ENCODE data around the gene MSN. TPM values are rescaled to one million over a fixed set of nuclear protein-coding genes. Genes with fewer than 3 reads are reported as not detected.

Gene MSN
- total RNA-seq, 1 experiment from 2014 or later: 91.2 TPM

DNA sequence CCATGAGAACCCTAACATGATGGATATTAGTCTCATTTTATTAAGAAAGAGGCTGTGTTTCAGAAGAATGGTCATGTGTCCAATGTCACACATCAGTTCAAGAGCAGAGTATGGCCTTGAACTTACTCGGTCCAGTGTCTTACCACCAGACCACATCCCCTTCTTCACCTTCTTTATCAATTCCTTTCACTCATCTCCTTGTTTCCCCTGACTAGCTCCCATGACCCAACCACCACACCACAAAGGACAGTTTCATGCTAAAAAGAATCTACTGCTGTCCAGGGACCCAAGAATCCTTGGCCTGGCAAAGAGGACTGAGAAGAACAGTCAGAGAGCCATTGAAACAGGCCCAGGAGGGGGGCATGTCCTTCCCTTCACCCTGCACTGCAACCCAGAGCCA, 33.6 kb upstream of the MSN start:
- DNase-seq (ENCODE audit: low spot score) (no peak), ATAC-seq (no peak)
- no peak for TF ChIP-seq PRDM15 (CRISPR knock-in tag; IDR thresholded peaks at IDR 0.05)
- no peak for TF ChIP-seq ZNF232 (CRISPR knock-in tag; IDR thresholded peaks at IDR 0.05)
- ChIA-PET POLR2A (no interaction called here), CTCF (no interaction called here)
- Mint-ChIP-seq H3K27ac (no peak overlapping the region), H3K4me3 (no peak overlapping the region), H3K36me3 (no peaks in the 10 kb centered on the region), H3K4me1 (no peaks in the 10 kb centered on the region), H3K27me3 (ENCODE audit: low read depth) (no peaks in the 10 kb centered on the region), H3K9me3 (0 out of 2 replicates have a peak, but pooled peaks cover 7% of the 10 kb centered on the region)

- Mint-ChIP-seq H3K27me3 (ENCODE audit: low read depth) (no peaks in the 10 kb centered on the region), H3K27ac (no peak overlapping the region)
- DNase-seq (ENCODE audit: low spot score): no peak
- TF ChIP-seq FOXP4 (CRISPR knock-in tag; IDR thresholded peaks at IDR 0.05): no peak
- no peak for TF ChIP-seq KAT7 (CRISPR knock-in tag; IDR thresholded peaks at IDR 0.05; ENCODE audit: borderline replicate concordance)
- TF ChIP-seq FOXP1 (CRISPR knock-in tag; IDR thresholded peaks at IDR 0.05; ENCODE audit: borderline replicate concordance): no peak
- TF ChIP-seq, protein P1, sequence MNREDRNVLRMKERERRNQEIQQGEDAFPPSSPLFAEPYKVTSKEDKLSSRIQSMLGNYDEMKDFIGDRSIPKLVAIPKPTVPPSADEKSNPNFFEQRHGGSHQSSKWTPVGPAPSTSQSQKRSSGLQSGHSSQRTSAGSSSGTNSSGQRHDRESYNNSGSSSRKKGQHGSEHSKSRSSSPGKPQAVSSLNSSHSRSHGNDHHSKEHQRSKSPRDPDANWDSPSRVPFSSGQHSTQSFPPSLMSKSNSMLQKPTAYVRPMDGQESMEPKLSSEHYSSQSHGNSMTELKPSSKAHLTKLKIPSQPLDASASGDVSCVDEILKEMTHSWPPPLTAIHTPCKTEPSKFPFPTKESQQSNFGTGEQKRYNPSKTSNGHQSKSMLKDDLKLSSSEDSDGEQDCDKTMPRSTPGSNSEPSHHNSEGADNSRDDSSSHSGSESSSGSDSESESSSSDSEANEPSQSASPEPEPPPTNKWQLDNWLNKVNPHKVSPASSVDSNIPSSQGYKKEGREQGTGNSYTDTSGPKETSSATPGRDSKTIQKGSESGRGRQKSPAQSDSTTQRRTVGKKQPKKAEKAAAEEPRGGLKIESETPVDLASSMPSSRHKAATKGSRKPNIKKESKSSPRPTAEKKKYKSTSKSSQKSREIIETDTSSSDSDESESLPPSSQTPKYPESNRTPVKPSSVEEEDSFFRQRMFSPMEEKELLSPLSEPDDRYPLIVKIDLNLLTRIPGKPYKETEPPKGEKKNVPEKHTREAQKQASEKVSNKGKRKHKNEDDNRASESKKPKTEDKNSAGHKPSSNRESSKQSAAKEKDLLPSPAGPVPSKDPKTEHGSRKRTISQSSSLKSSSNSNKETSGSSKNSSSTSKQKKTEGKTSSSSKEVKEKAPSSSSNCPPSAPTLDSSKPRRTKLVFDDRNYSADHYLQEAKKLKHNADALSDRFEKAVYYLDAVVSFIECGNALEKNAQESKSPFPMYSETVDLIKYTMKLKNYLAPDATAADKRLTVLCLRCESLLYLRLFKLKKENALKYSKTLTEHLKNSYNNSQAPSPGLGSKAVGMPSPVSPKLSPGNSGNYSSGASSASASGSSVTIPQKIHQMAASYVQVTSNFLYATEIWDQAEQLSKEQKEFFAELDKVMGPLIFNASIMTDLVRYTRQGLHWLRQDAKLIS (CRISPR knock-in tag; IDR thresholded peaks at IDR 0.05; ENCODE audit: borderline replicate concordance): no peak
- TF ChIP-seq, protein P2, sequence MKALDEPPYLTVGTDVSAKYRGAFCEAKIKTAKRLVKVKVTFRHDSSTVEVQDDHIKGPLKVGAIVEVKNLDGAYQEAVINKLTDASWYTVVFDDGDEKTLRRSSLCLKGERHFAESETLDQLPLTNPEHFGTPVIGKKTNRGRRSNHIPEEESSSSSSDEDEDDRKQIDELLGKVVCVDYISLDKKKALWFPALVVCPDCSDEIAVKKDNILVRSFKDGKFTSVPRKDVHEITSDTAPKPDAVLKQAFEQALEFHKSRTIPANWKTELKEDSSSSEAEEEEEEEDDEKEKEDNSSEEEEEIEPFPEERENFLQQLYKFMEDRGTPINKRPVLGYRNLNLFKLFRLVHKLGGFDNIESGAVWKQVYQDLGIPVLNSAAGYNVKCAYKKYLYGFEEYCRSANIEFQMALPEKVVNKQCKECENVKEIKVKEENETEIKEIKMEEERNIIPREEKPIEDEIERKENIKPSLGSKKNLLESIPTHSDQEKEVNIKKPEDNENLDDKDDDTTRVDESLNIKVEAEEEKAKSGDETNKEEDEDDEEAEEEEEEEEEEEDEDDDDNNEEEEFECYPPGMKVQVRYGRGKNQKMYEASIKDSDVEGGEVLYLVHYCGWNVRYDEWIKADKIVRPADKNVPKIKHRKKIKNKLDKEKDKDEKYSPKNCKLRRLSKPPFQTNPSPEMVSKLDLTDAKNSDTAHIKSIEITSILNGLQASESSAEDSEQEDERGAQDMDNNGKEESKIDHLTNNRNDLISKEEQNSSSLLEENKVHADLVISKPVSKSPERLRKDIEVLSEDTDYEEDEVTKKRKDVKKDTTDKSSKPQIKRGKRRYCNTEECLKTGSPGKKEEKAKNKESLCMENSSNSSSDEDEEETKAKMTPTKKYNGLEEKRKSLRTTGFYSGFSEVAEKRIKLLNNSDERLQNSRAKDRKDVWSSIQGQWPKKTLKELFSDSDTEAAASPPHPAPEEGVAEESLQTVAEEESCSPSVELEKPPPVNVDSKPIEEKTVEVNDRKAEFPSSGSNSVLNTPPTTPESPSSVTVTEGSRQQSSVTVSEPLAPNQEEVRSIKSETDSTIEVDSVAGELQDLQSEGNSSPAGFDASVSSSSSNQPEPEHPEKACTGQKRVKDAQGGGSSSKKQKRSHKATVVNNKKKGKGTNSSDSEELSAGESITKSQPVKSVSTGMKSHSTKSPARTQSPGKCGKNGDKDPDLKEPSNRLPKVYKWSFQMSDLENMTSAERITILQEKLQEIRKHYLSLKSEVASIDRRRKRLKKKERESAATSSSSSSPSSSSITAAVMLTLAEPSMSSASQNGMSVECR (CRISPR knock-in tag; IDR thresholded peaks at IDR 0.05; ENCODE audit: borderline replicate concordance): no peak
- no peak for TF ChIP-seq ZNF317 (CRISPR knock-in tag; IDR thresholded peaks at IDR 0.05; ENCODE audit: borderline replicate concordance, low read depth)
- TF ChIP-seq, protein P3, sequence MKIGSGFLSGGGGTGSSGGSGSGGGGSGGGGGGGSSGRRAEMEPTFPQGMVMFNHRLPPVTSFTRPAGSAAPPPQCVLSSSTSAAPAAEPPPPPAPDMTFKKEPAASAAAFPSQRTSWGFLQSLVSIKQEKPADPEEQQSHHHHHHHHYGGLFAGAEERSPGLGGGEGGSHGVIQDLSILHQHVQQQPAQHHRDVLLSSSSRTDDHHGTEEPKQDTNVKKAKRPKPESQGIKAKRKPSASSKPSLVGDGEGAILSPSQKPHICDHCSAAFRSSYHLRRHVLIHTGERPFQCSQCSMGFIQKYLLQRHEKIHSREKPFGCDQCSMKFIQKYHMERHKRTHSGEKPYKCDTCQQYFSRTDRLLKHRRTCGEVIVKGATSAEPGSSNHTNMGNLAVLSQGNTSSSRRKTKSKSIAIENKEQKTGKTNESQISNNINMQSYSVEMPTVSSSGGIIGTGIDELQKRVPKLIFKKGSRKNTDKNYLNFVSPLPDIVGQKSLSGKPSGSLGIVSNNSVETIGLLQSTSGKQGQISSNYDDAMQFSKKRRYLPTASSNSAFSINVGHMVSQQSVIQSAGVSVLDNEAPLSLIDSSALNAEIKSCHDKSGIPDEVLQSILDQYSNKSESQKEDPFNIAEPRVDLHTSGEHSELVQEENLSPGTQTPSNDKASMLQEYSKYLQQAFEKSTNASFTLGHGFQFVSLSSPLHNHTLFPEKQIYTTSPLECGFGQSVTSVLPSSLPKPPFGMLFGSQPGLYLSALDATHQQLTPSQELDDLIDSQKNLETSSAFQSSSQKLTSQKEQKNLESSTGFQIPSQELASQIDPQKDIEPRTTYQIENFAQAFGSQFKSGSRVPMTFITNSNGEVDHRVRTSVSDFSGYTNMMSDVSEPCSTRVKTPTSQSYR (CRISPR knock-in tag; IDR thresholded peaks at IDR 0.05): no peak
- no peak for TF ChIP-seq ZNF423 (CRISPR knock-in tag; IDR thresholded peaks at IDR 0.05)
- TF ChIP-seq JAZF1 (CRISPR knock-in tag; IDR thresholded peaks at IDR 0.05): no peak
- TF ChIP-seq SMAD4 (CRISPR knock-in tag; IDR thresholded peaks at IDR 0.05): no peak
- no peak for TF ChIP-seq PRDM15 (CRISPR knock-in tag; IDR thresholded peaks at IDR 0.05)
- no peak for TF ChIP-seq EMX1 (CRISPR knock-in tag; IDR thresholded peaks at IDR 0.05)
- no peak for TF ChIP-seq TEAD1 (CRISPR knock-in tag; IDR thresholded peaks at IDR 0.05)
These were observed 32.7 kb upstream of the MSN start for GRCh38 chrX:65634732-65635131.

More at GRCh38 chrX:65634732-65635131, 32.7 kb upstream of the MSN start:
- Mint-ChIP-seq H3K4me1 (no peaks in the 10 kb centered on the region), H3K36me3 (no peaks in the 10 kb centered on the region), H3K4me3 (no peak overlapping the region), H3K9me3 (no peaks in the 10 kb centered on the region)
- CTCF ChIA-PET: no interaction called here
- POLR2A ChIA-PET: no interaction called here
- no peak for ATAC-seq

Measured in WTC11 (cell line).